GM06990 (cell line): ENCODE data around the gene CCL7.

Experiments
- DNase-seq: peaks from one replicate; pipeline ENCODE4 v3.0.0-alpha.2; 2011; ENCODE audit not compliant: insufficient read length; ENCODE audit errors: extremely low read depth
- H3K27me3 ChIP-seq: replicated peaks from 2 replicates; pipeline ENCODE4 v1.6.0; 2011; ENCODE audit warnings: low read length; ENCODE audit not compliant: control insufficient read depth, insufficient read depth
- H3K36me3 ChIP-seq: 2 replicates; pipeline ENCODE4 v1.5.1; 2011; ENCODE audit warnings: low read length; ENCODE audit not compliant: control insufficient read depth, insufficient read depth
- H3K4me3 ChIP-seq: replicated peaks from 2 replicates; pipeline ENCODE4 v1.5.1; 2011; ENCODE audit warnings: low read depth, mild to moderate bottlenecking, control low read depth, low read length
- TF ChIP-seq, protein P1 (sequence below): IDR thresholded peaks from 2 replicates; pipeline ENCODE4 v1.5.1; 2011; ENCODE audit warnings: low read length, control low read depth, mild to moderate bottlenecking, inconsistent platforms; ENCODE audit not compliant: insufficient read depth, poor library complexity, severe bottlenecking

Gene CCL7

DNA sequence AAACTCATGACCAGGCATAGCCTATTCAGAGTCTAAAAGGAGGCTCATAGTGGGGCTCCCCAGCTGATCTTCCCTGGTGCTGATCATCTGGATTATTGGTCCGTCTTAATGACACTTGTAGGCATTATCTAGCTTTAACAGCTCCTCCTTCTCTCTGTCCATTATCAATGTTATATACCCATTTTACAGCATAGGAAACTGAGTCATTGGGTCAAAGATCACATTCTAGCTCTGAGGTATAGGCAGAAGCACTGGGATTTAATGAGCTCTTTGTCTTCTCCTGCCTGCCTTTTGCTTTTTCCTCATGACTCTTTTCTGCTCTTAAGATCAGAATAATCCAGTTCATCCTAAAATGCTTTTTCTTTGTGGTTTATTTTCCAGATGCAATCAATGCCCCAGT, 14.2 kb upstream of the CCL7 start:
- no peak overlapping the region for H3K4me3 ChIP-seq
- H3K27me3 ChIP-seq: peaks cover 2% of the 10 kb centered on the region
- no peaks in the 10 kb centered on the region for H3K36me3 ChIP-seq
- TF ChIP-seq, protein P1, sequence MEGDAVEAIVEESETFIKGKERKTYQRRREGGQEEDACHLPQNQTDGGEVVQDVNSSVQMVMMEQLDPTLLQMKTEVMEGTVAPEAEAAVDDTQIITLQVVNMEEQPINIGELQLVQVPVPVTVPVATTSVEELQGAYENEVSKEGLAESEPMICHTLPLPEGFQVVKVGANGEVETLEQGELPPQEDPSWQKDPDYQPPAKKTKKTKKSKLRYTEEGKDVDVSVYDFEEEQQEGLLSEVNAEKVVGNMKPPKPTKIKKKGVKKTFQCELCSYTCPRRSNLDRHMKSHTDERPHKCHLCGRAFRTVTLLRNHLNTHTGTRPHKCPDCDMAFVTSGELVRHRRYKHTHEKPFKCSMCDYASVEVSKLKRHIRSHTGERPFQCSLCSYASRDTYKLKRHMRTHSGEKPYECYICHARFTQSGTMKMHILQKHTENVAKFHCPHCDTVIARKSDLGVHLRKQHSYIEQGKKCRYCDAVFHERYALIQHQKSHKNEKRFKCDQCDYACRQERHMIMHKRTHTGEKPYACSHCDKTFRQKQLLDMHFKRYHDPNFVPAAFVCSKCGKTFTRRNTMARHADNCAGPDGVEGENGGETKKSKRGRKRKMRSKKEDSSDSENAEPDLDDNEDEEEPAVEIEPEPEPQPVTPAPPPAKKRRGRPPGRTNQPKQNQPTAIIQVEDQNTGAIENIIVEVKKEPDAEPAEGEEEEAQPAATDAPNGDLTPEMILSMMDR: no peak
- DNase-seq: no peak

DNA sequence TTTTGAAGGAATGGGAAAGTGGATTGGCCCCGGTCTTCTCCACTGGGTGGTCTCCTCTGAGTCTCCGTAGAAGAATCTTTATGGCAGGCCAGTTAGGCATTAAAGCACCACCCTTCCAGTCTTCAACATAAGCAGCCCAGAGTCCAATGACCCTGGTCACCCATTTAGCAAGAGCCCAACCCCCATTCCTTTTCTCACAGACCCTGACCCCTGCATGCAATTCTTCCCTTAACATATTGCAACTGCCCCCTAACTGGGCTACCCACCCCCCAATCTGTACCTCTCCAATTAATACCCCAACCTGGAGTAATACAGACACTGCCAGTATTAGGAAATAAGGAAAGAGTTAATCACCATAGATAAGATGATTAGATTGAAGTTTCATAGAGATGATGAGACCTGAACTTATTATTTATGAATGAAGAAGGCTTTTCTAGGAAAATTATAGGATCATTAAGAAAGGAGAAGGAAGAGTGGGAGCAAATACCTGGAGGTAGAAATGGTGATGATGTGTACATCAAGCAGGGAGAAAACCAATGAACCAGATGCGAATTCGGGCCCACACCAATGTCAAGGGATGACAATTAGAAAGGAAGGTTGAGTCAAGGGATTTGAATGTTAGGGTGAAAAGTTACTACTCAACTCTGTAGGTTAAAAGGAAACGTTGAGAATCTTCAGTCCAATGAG, 12.6 kb upstream of the CCL7 start:
- Histone ChIP-seq H3K27me3 (peaks cover 2% of the 10 kb centered on the region), H3K36me3 (no peaks in the 10 kb centered on the region), H3K4me3 (no peak overlapping the region)
- TF ChIP-seq, protein P1: no peak
- no peak for DNase-seq

DNA sequence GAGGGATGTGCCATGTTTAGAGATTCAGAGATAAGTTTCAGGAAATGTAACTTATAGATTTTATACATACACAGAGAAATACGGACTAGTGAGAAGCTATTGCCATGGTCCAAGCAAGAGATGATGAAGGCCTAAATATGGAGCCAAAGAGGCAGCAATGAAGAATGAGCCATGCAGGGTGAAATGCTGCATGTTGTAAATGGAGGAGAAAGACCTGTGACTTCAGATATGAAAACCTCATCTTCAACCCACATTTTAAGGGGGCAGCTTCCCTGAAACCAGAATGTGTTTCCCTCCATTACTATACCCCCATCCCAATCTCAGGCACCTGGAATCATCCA, 12.1 kb upstream of the CCL7 start:
- Histone ChIP-seq H3K27me3 (peaks cover 2% of the 10 kb centered on the region), H3K4me3 (no peak overlapping the region), H3K36me3 (no peaks in the 10 kb centered on the region)
- DNase-seq: no peak
- TF ChIP-seq, protein P1: no peak

DNA sequence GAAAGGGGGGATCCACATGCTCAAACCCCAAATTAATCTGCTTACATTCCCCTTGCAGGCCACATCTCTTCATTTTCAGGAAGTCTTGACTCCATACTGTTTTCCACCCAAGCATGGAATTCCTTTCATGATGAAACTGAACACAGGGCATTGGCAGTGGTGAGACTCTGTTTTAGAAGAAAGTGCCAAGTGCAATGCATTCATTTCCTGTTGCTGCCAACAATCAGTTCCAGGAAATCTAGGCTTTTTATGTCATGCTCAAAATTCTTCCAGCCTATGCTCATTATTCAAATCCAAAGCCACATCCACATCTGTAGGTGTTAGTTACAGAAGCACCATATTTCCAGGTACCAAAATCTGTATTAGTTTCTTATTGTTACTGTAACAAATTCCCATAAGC, 10.9 kb upstream of the CCL7 start:
- H3K4me3 ChIP-seq: no peak overlapping the region
- DNase-seq: no peak
- TF ChIP-seq, protein P1: no peak
- H3K27me3 ChIP-seq: peaks cover 2% of the 10 kb centered on the region; the same call in 1 of the 2 replicates
- H3K36me3 ChIP-seq: no peaks in the 10 kb centered on the region

DNA sequence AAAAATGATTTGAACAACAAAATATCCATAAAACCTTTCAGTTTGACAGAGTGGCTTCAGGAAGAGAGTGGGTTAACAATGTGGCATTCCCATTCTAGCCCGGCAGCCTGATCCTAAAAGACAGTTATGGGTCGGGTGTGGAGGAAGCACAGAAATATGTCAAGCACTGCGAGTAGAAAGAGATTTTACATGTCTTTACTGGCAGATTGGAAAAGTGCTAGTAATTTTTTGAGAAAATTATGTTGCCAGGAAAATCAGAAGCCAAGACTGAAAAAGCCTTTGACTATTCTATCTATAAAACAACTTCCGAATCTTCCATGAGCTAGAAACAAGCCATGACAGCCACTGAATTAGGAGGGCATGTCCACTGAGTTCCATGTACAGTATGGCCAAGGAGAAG, 9.2 kb upstream of the CCL7 start:
- H3K27me3 ChIP-seq: peaks cover 2% of the 10 kb centered on the region; the same call in 1 of the 2 replicates
- no peaks in the 10 kb centered on the region for H3K36me3 ChIP-seq
- H3K4me3 ChIP-seq: no peak overlapping the region
- TF ChIP-seq, protein P1: no peak
- DNase-seq: no peak

DNA sequence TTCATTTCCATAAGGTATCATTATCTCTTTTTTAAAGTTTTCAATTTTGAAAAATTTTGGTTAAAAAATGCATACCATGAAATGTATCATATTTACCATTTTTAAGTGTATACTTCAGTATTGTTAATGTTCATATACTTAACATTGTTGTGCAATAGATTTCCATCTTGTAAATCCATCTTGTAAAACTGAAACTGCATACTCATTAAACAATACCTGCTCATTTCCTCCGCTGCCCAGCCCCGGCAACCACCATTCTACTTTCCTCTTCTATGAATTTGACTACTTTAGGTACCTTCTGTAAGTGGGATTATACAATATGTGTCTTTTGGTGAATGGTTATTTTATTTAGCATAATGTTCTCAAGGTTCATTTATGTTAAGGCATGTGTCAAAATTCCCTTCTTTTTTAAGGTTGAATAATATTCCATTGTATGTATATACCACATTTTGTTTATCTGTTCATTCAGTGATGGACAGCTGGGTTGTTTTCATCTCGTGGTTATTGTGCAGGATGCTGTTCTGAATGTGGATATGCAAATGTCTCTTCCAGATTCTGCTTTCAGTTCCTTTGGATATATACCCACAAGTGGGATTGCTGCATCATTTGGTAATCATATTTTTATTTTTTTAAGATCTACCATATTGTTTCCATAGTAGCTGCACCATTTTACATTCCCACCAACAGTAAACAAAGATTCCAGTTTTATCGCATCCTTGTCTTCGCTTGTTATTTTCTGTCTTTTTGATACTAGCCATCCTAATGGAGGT, 8.3 kb upstream of the CCL7 start:
- TF ChIP-seq, protein P1: no peak

More for the DNA sequence above, 8.3 kb upstream of the CCL7 start:
- DNase-seq: no peak
- Histone ChIP-seq H3K4me3 (no peak overlapping the region), H3K27me3 (peaks cover 2% of the 10 kb centered on the region; the same call in 1 of the 2 replicates), H3K36me3 (no peaks in the 10 kb centered on the region)
